Mononuclear cell (primary cell): Measurements from ENCODE around the gene SDK2. TPM values are rescaled to one million over a fixed set of nuclear protein-coding genes. Genes with fewer than 3 reads are reported as not detected.

ENCODE experiments used
- H3K27me3 ChIP-seq: 2 replicates; pipeline ENCODE4 v1.6.0; 2011; ENCODE audit warnings: low read length, control low read depth; ENCODE audit not compliant: insufficient read depth
- H3K4me1 ChIP-seq: 2 replicates; pipeline ENCODE4 v1.5.1; 2011; ENCODE audit warnings: mild to moderate bottlenecking, low read length, control low read depth; ENCODE audit not compliant: insufficient read depth
- H3K4me3 ChIP-seq: 2 replicates; pipeline ENCODE4 v1.5.1; 2011; ENCODE audit warnings: mild to moderate bottlenecking, low read length, moderate library complexity
- H3K9me3 ChIP-seq: 2 replicates; pipeline ENCODE4 v1.5.1; 2011; ENCODE audit warnings: low read depth, mild to moderate bottlenecking, control low read depth, low read length
- total RNA-seq: library from RNA; depleted of rRNA; stranded (reverse); fragments of >200 nt; gene quantifications from one replicate; pipeline ENCODE4 v1.2.3, GENCODE V29; 2012

Gene SDK2
- total RNA-seq, 1 donor: 2.0 TPM

DNA sequence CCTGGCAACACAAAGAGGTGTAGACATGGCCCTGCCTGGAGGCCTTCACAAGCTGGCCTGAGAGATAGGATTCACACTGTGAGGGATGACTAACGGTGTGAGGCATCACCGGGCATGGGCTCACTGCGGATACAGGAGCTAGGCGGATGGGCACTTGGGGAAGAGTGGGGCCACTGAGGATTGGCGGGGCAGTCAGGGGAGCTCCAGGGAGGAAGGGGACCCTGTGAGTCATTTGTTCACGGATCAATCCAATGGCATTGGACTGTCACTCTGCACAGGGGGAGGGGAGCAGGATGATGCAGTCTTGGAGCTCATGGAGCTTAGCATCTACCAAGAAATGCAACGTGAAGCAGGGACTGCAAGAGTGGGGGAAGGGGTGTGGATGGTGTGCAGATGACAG lies 117.3 kb downstream of the SDK2 start:
- Histone ChIP-seq H3K9me3 (no peaks in the 10 kb centered on the region), H3K27me3 (no peaks in the 10 kb centered on the region), H3K4me3 (no peak overlapping the region), H3K4me1 (no peaks in the 10 kb centered on the region)

DNA sequence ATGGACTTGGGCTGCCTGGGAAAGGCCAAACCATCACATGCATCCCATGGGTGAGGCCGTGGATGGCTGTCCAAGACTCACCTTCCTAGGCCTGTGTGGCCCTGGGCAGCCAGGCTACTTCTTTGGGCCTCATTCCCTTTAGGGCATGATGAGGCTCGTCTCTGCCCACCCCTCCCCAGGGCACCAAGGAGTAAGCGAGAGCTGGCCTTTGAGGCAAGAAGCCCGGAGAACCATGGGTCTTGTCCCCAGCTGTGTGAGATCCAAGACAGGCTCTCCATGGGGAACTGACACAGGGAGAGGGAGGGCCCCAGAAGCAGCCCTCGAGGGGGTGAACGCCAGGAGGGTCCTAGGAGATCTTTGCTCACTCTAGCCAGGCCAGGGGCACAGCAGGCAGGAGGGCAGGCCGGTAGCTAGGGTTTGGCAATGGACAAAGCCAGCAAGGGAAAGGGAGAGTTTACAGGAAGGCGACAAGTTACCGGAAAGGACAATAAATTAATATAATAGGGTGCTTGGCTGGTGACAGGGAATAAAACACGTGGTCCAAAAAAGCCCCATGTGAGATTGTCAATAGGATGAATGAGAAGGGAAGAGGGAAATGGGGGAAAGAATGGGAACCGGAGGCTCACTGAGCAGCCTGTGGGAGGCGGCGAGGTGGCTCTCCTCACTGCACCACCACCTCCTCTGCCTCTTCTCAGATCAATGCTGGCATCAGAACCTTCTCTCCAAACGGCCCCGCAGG lies 119.1 kb downstream of the SDK2 start:
- Histone ChIP-seq H3K9me3 (no peaks in the 10 kb centered on the region), H3K4me1 (no peaks in the 10 kb centered on the region), H3K4me3 (no peak overlapping the region), H3K27me3 (no peaks in the 10 kb centered on the region)

GRCh38 chr17:73522696-73523095 lies 121.5 kb downstream of the SDK2 start:
- H3K4me1 ChIP-seq: no peaks in the 10 kb centered on the region
- H3K4me3 ChIP-seq: no peak overlapping the region
- no peaks in the 10 kb centered on the region for H3K27me3 ChIP-seq
- H3K9me3 ChIP-seq: no peaks in the 10 kb centered on the region

- Histone ChIP-seq H3K4me1 (no peaks in the 10 kb centered on the region), H3K4me3 (no peak overlapping the region), H3K27me3 (no peaks in the 10 kb centered on the region), H3K9me3 (no peaks in the 10 kb centered on the region)
Measured at GRCh38 chr17:73522107-73522506, 122.1 kb downstream of the SDK2 start.

GRCh38 chr17:73521376-73521775 lies 122.9 kb downstream of the SDK2 start:
- Histone ChIP-seq H3K27me3 (no peaks in the 10 kb centered on the region), H3K4me1 (no peaks in the 10 kb centered on the region), H3K9me3 (no peaks in the 10 kb centered on the region), H3K4me3 (no peak overlapping the region)

GRCh38 chr17:73520369-73520761 lies 123.9 kb downstream of the SDK2 start:
- Histone ChIP-seq H3K9me3 (no peaks in the 10 kb centered on the region), H3K4me1 (no peaks in the 10 kb centered on the region), H3K27me3 (no peaks in the 10 kb centered on the region), H3K4me3 (no peak overlapping the region)

DNA sequence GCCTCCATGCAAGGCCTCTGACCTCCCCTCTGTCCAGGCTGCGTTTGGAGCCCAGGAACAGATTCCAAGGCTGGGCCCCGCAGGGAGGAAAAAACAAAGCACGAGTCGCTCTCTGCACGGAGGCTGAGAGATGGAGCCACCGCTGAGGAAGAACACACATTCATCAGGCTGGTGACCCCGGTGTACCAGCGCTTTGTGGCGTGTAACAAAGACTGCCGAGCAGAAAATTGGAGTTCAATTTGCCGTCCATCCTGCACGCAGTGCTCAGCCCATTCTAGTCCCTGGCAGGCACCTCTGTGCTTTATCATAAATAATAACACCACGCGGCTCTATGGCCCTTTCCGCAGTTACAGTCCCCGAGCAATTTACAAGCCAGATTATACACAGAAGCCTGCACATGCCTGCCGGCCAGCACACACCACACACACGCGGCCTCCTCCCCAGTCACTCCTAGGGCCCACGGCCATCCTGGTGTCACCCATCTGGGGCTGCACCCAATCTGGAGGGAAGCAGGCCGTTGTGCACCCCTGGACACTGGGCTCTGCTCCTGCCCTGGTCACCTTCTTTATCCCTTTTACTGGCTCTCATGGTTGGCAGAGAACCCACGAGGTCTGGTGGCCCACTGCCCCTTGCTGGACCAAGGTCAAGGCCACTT lies 124.4 kb downstream of the SDK2 start:
- H3K4me3 ChIP-seq: no peak overlapping the region
- H3K4me1 ChIP-seq: no peaks in the 10 kb centered on the region
- no peaks in the 10 kb centered on the region for H3K27me3 ChIP-seq
- H3K9me3 ChIP-seq: no peaks in the 10 kb centered on the region

GRCh38 chr17:73519011-73519410 lies 125.2 kb downstream of the SDK2 start:
- no peaks in the 10 kb centered on the region for H3K27me3 ChIP-seq
- no peaks in the 10 kb centered on the region for H3K9me3 ChIP-seq
- no peak overlapping the region for H3K4me3 ChIP-seq
- H3K4me1 ChIP-seq: no peaks in the 10 kb centered on the region

- H3K4me3 ChIP-seq: no peak overlapping the region
- no peaks in the 10 kb centered on the region for H3K27me3 ChIP-seq
- no peaks in the 10 kb centered on the region for H3K9me3 ChIP-seq
- H3K4me1 ChIP-seq: no peaks in the 10 kb centered on the region
Measured at GRCh38 chr17:73516431-73516830, 127.8 kb downstream of the SDK2 start.

GRCh38 chr17:73514146-73514863 lies 129.9 kb downstream of the SDK2 start:
- Histone ChIP-seq H3K4me1 (no peaks in the 10 kb centered on the region), H3K27me3 (no peaks in the 10 kb centered on the region), H3K9me3 (no peaks in the 10 kb centered on the region), H3K4me3 (no peak overlapping the region)

GRCh38 chr17:73513426-73513825 lies 130.8 kb downstream of the SDK2 start:
- Histone ChIP-seq H3K9me3 (no peaks in the 10 kb centered on the region), H3K4me1 (no peaks in the 10 kb centered on the region), H3K27me3 (no peaks in the 10 kb centered on the region), H3K4me3 (no peak overlapping the region)

GRCh38 chr17:73511719-73512115 lies 132.5 kb downstream of the SDK2 start:
- H3K27me3 ChIP-seq: no peaks in the 10 kb centered on the region
- no peak overlapping the region for H3K4me3 ChIP-seq
- no peaks in the 10 kb centered on the region for H3K9me3 ChIP-seq
- H3K4me1 ChIP-seq: no peaks in the 10 kb centered on the region

DNA sequence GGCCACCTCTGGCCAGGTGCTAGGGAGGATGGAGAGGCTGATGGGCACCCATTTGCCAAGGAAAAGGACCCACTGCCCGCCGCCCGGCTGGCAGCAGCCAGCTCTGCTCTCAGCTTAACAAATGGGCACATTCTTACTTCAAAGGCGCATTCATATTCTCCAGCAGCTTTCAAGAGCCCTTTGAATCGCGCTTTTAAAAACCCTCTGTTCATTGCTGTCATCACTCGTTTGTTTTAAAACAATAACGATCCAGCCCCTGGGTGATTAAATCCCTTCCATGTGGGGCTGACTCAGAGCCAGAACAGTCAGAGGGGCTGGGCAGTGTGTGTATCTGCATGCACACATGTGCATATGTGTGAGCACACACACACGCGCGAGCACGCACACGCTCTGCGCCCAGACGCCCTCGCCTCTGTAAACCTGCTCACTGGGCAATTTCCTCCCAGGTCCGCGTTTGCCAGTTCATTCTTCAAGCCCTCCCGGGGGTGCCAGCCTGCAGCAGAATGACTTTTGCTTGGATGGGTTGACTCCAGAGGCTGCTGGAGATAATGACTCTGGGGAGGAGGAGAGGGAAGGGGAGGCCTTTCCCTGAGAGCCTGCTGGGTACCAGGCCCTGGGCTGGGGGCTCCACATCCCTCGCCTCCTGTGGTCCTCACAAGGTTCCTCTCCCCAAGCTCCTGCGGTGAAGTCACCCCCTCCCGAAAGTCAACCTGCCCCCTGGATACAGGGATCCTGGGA lies 133.1 kb downstream of the SDK2 start:
- Histone ChIP-seq H3K9me3 (no peaks in the 10 kb centered on the region), H3K4me3 (no peak overlapping the region), H3K4me1 (no peaks in the 10 kb centered on the region), H3K27me3 (no peaks in the 10 kb centered on the region)

DNA sequence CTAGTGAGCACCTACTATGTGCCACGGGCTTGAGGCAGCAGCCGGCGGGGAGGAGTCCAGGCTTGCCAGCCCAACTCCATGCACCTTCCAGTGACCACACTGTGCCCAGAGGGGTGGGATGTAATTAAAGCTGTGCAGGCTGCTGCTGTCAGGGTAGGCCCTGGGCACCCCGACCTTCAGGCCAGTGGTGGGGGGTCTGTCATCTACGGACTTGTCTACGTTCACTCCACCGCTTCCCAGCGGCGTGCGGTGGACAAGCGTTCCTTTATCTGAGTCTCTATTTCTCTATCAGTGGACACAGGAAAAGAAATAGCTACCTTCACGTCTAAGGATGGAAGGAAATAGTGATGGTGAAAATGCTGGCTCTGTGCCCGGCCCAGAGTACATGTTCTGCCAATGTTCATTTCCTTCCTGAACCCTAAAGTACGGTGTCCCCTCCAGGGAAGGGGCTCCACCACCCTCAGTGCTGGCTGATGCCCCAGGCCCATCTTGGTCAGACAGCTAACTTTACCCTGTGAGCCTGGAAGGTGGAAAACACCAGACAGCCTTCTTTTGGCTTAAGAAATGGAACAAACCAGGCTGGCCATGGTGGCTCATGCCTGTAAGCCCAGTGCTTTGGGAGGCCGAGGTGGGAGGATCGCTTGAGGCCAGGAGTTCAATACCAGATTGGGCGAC lies 135.2 kb downstream of the SDK2 start:
- no peaks in the 10 kb centered on the region for H3K27me3 ChIP-seq
- H3K4me1 ChIP-seq: no peaks in the 10 kb centered on the region
- H3K9me3 ChIP-seq: no peaks in the 10 kb centered on the region
- H3K4me3 ChIP-seq: no peak overlapping the region
